Parathyroid adenoma (tissue), 2 donors: ENCODE data around the gene IL23R.

Experiments
- H2AFZ ChIP-seq: fragments of 300-600 bp; sonication (generic); one replicate; pipeline ENCODE4 v1.7.0; 2017; ENCODE audit warnings: antibody characterized with exemption, mild to moderate bottlenecking
- H3K27ac ChIP-seq: fragments of 300-600 bp; sonication (generic); one replicate; pipeline ENCODE4 v1.7.0; 2017
- H3K27me3 ChIP-seq: fragments of 300-600 bp; sonication (generic); one replicate; pipeline ENCODE4 v1.7.0; 2017; ENCODE audit warnings: low read length; ENCODE audit not compliant: control insufficient read depth, insufficient read depth
- H3K36me3 ChIP-seq: fragments of 300-600 bp; sonication (generic); one replicate; pipeline ENCODE4 v1.7.0; 2017; ENCODE audit warnings: low read length; ENCODE audit not compliant: control insufficient read depth, insufficient read depth
- H3K4me1 ChIP-seq: fragments of 300-600 bp; sonication (generic); one replicate; pipeline ENCODE4 v1.7.0; 2017; ENCODE audit warnings: control low read depth
- H3K4me2 ChIP-seq: fragments of 300-600 bp; sonication (generic); one replicate; pipeline ENCODE4 v1.7.0; 2017; ENCODE audit warnings: low read length
- H3K4me3 ChIP-seq: fragments of 300-600 bp; sonication (generic); one replicate; pipeline ENCODE4 v1.7.0; 2017; ENCODE audit warnings: low read depth, low read length
- H3K79me2 ChIP-seq: fragments of 300-600 bp; sonication (generic); one replicate; pipeline ENCODE4 v1.7.0; 2017; ENCODE audit warnings: control low read depth
- H3K9ac ChIP-seq: fragments of 300-600 bp; sonication (generic); one replicate; pipeline ENCODE4 v1.7.0; 2017; ENCODE audit warnings: mild to moderate bottlenecking
- H3K9me3 ChIP-seq: fragments of 300-600 bp; sonication (generic); one replicate; pipeline ENCODE4 v1.7.0; 2017; ENCODE audit warnings: low read length; ENCODE audit not compliant: control insufficient read depth
- CTCF ChIP-seq: fragments of 300-600 bp; sonication (generic); IDR thresholded peaks from one replicate; pipeline ENCODE4 v1.7.0; 2017; ENCODE audit warnings: antibody characterized with exemption, mild to moderate bottlenecking
- donor health status: primary hyperparathyroidism.

IL23R gene

DNA sequence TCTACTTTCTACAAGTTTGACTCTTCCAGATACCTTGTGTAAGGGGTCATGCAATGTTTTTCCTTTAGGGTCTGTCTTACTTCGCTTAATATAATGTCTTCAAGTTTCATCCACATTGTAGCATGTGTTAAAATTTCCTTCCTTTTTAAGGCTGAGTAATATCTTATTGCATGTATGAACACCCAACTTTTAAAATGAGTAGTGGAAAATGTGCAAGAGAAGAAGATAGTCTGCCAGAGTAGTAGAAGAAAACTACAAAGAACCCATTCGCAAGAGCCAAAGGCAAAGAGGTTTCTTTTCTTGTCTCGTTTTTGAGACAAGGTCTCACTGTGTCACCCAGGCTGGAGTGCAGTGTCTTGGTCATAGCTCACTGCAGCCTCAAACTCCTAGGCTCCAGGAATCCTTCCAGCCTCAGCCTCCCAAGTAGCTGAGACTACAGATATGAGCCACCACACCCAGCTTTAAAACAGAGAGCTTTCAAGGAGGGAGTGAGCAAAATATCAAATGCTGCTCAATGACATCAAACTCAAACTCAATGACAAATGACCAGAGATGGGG, 9.4 kb downstream of the IL23R start:
- TF ChIP-seq CTCF = no peak
- Histone ChIP-seq H3K79me2 (no peaks in the 10 kb centered on the region), H3K4me3 (no peak overlapping the region), H2AFZ (no peak overlapping the region), H3K9ac (no peak overlapping the region), H3K36me3 (no peaks in the 10 kb centered on the region), H3K9me3 (no peaks in the 10 kb centered on the region), H3K27ac (no peak overlapping the region), H3K27me3 (no peaks in the 10 kb centered on the region), H3K4me1 (no peaks in the 10 kb centered on the region), H3K4me2 (no peak overlapping the region)

DNA sequence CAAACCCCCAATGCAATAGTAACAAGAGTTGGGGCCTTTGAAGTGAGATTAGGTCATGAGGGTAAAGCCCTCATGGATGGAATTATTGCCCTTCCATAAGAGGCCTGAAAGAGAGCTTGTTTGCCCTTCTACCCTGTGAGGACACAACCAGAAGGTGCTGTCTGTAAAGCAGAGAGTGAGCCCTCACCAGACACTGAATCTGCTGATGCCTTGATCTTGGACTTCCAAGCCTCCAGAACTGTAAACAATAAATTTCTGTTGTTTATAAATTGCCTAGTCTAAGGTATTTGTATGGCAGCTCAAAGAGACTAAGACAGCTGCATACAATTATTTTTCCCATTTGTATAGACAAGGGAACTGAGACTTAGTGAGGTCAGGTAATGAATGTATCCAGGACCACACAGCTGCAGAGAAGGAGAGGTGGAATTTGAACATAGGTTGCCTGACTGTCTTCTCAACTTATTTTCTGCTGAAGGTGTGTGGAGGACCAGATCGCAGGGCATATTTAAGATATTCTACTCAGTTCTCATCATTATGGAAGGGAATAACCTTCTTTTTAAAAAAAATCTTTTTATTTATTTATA, 18.7 kb downstream of the IL23R start:
- H3K9ac ChIP-seq = no peak overlapping the region
- H3K4me2 ChIP-seq = no peak overlapping the region
- no peaks in the 10 kb centered on the region for H3K36me3 ChIP-seq
- H3K4me1 ChIP-seq = no peaks in the 10 kb centered on the region
- no peak overlapping the region for H3K27ac ChIP-seq
- H3K9me3 ChIP-seq = no peaks in the 10 kb centered on the region
- TF ChIP-seq CTCF = no peak
- H2AFZ ChIP-seq = no peak overlapping the region
- H3K4me3 ChIP-seq = no peak overlapping the region
- H3K27me3 ChIP-seq = no peaks in the 10 kb centered on the region
- H3K79me2 ChIP-seq = no peaks in the 10 kb centered on the region

DNA sequence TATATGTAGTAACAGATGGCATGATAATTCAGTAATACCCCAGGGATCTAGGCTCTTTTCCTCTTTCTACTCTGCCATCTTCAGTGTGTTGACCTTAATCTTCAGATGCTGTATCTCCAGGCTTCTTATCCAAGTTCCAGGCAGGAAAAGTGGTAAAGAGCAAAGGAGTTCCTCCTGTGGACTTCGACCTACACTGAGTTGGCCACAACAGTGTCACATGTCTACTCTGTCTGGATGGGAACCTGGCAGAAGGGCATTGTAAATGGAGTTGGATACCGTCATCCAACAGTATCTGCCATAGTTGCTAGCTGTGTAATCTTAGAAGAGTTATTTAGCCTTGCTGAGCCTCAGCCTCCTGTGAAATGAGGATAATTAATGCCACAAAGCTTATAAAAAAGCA, 21.9 kb downstream of the IL23R start:
- no peak for TF ChIP-seq CTCF
- Histone ChIP-seq H2AFZ (no peak overlapping the region), H3K36me3 (no peaks in the 10 kb centered on the region), H3K27me3 (no peaks in the 10 kb centered on the region), H3K27ac (no peak overlapping the region), H3K79me2 (no peaks in the 10 kb centered on the region), H3K4me3 (no peak overlapping the region), H3K9me3 (no peaks in the 10 kb centered on the region), H3K4me2 (no peak overlapping the region), H3K4me1 (peaks cover 2% of the 10 kb centered on the region), H3K9ac (no peak overlapping the region)

DNA sequence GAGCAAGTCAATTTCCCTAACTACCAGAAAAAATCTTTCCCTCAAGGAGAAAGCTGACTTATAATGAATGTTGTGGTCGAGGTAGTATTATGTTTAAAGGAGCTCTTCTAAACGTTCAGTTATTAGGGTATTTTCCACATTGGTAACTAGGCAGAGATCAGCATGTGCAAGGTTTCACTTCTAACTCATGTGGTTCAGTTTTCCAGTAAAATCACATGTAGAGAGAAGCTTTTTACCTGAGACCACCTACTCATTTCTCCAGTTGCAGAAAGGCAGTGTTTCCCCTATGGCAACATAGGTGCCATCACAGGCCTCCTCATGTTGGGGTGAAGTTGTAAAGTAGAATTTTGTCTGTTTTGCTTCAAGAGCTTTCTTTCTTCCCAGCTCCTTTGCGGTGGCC, 23.7 kb downstream of the IL23R start:
- no peak overlapping the region for H3K27ac ChIP-seq
- H2AFZ ChIP-seq = no peak overlapping the region
- H3K9ac ChIP-seq = no peak overlapping the region
- TF ChIP-seq CTCF = no peak
- H3K27me3 ChIP-seq = no peaks in the 10 kb centered on the region
- peaks cover 2% of the 10 kb centered on the region for H3K4me1 ChIP-seq
- H3K36me3 ChIP-seq = no peaks in the 10 kb centered on the region
- no peak overlapping the region for H3K4me3 ChIP-seq
- no peaks in the 10 kb centered on the region for H3K9me3 ChIP-seq
- H3K79me2 ChIP-seq = no peaks in the 10 kb centered on the region
- H3K4me2 ChIP-seq = no peak overlapping the region

DNA sequence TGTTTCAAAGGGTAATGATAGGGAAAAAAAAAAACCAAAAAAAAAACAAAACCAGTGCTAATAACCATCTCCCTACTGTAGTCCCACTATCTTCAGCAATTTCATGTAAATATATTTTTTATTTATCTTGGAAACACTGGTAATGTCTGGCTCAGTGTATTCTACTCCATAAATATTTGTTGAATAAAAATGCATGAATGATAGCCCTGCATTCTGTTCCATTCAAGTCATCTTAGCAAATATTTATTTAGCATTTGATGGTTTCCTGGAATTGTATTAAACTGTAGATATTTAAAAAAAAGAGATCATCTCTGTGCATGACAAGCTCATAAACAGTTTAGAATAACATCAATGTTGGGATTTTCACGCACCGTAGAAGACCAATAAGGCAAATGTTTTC, 24.2 kb downstream of the IL23R start:
- Histone ChIP-seq H3K4me1 (peaks cover 2% of the 10 kb centered on the region), H3K9me3 (no peaks in the 10 kb centered on the region), H3K27ac (no peak overlapping the region), H3K27me3 (no peaks in the 10 kb centered on the region), H3K4me3 (no peak overlapping the region), H2AFZ (no peak overlapping the region), H3K79me2 (no peaks in the 10 kb centered on the region), H3K9ac (no peak overlapping the region), H3K4me2 (no peak overlapping the region), H3K36me3 (no peaks in the 10 kb centered on the region)
- TF ChIP-seq CTCF = no peak
